Parathyroid adenoma (tissue), 2 donors: ENCODE results near the gene LIN37.

Experiments used
- H2AFZ ChIP-seq: fragments of 300-600 bp; sonication (generic); one replicate; pipeline ENCODE4 v1.7.0; 2017; ENCODE audit warnings: antibody characterized with exemption, mild to moderate bottlenecking
- H3K27ac ChIP-seq: fragments of 300-600 bp; sonication (generic); one replicate; pipeline ENCODE4 v1.7.0; 2017
- H3K27me3 ChIP-seq: fragments of 300-600 bp; sonication (generic); one replicate; pipeline ENCODE4 v1.7.0; 2017; ENCODE audit warnings: low read length; ENCODE audit not compliant: control insufficient read depth, insufficient read depth
- H3K36me3 ChIP-seq: fragments of 300-600 bp; sonication (generic); one replicate; pipeline ENCODE4 v1.7.0; 2017; ENCODE audit warnings: low read length; ENCODE audit not compliant: control insufficient read depth, insufficient read depth
- H3K4me1 ChIP-seq: fragments of 300-600 bp; sonication (generic); one replicate; pipeline ENCODE4 v1.7.0; 2017; ENCODE audit warnings: control low read depth
- H3K4me2 ChIP-seq: fragments of 300-600 bp; sonication (generic); one replicate; pipeline ENCODE4 v1.7.0; 2017; ENCODE audit warnings: low read length
- H3K4me3 ChIP-seq: fragments of 300-600 bp; sonication (generic); one replicate; pipeline ENCODE4 v1.7.0; 2017; ENCODE audit warnings: low read depth, low read length
- H3K79me2 ChIP-seq: fragments of 300-600 bp; sonication (generic); one replicate; pipeline ENCODE4 v1.7.0; 2017; ENCODE audit warnings: control low read depth
- H3K9ac ChIP-seq: fragments of 300-600 bp; sonication (generic); one replicate; pipeline ENCODE4 v1.7.0; 2017; ENCODE audit warnings: mild to moderate bottlenecking
- H3K9me3 ChIP-seq: fragments of 300-600 bp; sonication (generic); one replicate; pipeline ENCODE4 v1.7.0; 2017; ENCODE audit warnings: low read length; ENCODE audit not compliant: control insufficient read depth
- CTCF ChIP-seq: fragments of 300-600 bp; sonication (generic); IDR thresholded peaks from one replicate; pipeline ENCODE4 v1.7.0; 2017; ENCODE audit warnings: antibody characterized with exemption, mild to moderate bottlenecking
- donor health status: primary hyperparathyroidism.

The LIN37 gene

GRCh38 chr19:35752746-35753350, 4.5 kb downstream of the LIN37 start:
- H3K79me2 ChIP-seq: no peaks in the 10 kb centered on the region
- no peaks in the 10 kb centered on the region for H3K36me3 ChIP-seq
- H3K4me2 ChIP-seq: no peak overlapping the region
- no peak overlapping the region for H2AFZ ChIP-seq
- H3K9me3 ChIP-seq: no peaks in the 10 kb centered on the region
- no peak overlapping the region for H3K9ac ChIP-seq
- no peak overlapping the region for H3K27ac ChIP-seq
- H3K4me3 ChIP-seq: no peak overlapping the region
- TF ChIP-seq CTCF: no peak
- peaks cover 3% of the 10 kb centered on the region for H3K4me1 ChIP-seq
- H3K27me3 ChIP-seq: no peaks in the 10 kb centered on the region

GRCh38 chr19:35753634-35754369, 5.4 kb downstream of the LIN37 start:
- H3K27ac ChIP-seq: no peak overlapping the region
- no peak overlapping the region for H2AFZ ChIP-seq
- H3K4me2 ChIP-seq: no peak overlapping the region
- no peaks in the 10 kb centered on the region for H3K9me3 ChIP-seq
- H3K79me2 ChIP-seq: peaks cover 2% of the 10 kb centered on the region
- peaks cover 5% of the 10 kb centered on the region for H3K4me1 ChIP-seq
- H3K9ac ChIP-seq: no peak overlapping the region
- TF ChIP-seq CTCF: no peak
- no peak overlapping the region for H3K4me3 ChIP-seq
- H3K27me3 ChIP-seq: no peaks in the 10 kb centered on the region
- H3K36me3 ChIP-seq: no peaks in the 10 kb centered on the region

- no peaks in the 10 kb centered on the region for H3K36me3 ChIP-seq
- no peaks in the 10 kb centered on the region for H3K9me3 ChIP-seq
- peaks cover 10% of the 10 kb centered on the region for H3K4me1 ChIP-seq
- no peak overlapping the region for H3K27ac ChIP-seq
- peaks cover 7% of the 10 kb centered on the region for H3K79me2 ChIP-seq
- H3K4me2 ChIP-seq: no peak overlapping the region
- H3K27me3 ChIP-seq: no peaks in the 10 kb centered on the region
- no peak for TF ChIP-seq CTCF
- no peak overlapping the region for H3K9ac ChIP-seq
- H3K4me3 ChIP-seq: no peak overlapping the region
- no peak overlapping the region for H2AFZ ChIP-seq
Observed at GRCh38 chr19:35754370-35755130, 6.2 kb downstream of the LIN37 start.

GRCh38 chr19:35755131-35755549, 6.8 kb downstream of the LIN37 start:
- Histone ChIP-seq H3K4me1 (peaks cover 10% of the 10 kb centered on the region), H3K79me2 (peaks cover 10% of the 10 kb centered on the region), H3K9me3 (no peaks in the 10 kb centered on the region), H3K27ac (no peak overlapping the region), H3K4me3 (no peak overlapping the region), H2AFZ (no peak overlapping the region), H3K9ac (no peak overlapping the region), H3K4me2 (no peak overlapping the region), H3K36me3 (no peaks in the 10 kb centered on the region), H3K27me3 (no peaks in the 10 kb centered on the region)
- TF ChIP-seq CTCF: no peak
